Gastrocnemius medialis (tissue), 4 donors: ENCODE results near the gene EFCC1. TPM values are rescaled to one million over a fixed set of nuclear protein-coding genes. Genes with fewer than 3 reads are reported as not detected.

Experiments used
- ATAC-seq, 2 donors: fragments of 150-250 bp; one replicate each; pipeline ENCODE4 v1.9.1; 2016
- DNase-seq, 2 donors: peaks; one replicate each; pipeline ENCODE4 v3.0.0-alpha.2; 2019
- H3K27ac ChIP-seq, 4 donors: fragments of 200-600 bp; sonication (generic); 1 replicate in 1 of 4; 2 replicates in 3 of 4; pipeline ENCODE4 v1.5.1; 2016 to 2018; ENCODE audit warnings: mild to moderate bottlenecking in 2 of 4, moderate library complexity in 1 of 4
- H3K27me3 ChIP-seq, 3 donors: fragments of 200-600 bp; sonication (generic) in 2 of 3; 1 replicate in 1 of 3; 2 replicates in 2 of 3; pipeline versions ENCODE4 v1.5.1 to v1.6.0; 2016 to 2019; ENCODE audit warnings: mild to moderate bottlenecking in 1 of 3, moderate library complexity in 1 of 3
- H3K36me3 ChIP-seq, 2 donors: fragments of 200-600 bp; sonication (generic) in 1 of 2; one replicate each; pipeline ENCODE4 v1.5.1; 2017 to 2018
- H3K4me1 ChIP-seq, 2 donors: fragments of 200-600 bp; sonication (generic) in 1 of 2; one replicate each; pipeline ENCODE4 v1.5.1; 2016 to 2017; ENCODE audit warnings: mild to moderate bottlenecking in 2 of 2
- H3K4me3 ChIP-seq, 4 donors: fragments of 200-600 bp; sonication (generic) in 3 of 4; 1 replicate in 1 of 4; 2 replicates in 3 of 4; pipeline ENCODE4 v1.5.1; 2016 to 2019; ENCODE audit warnings: mild to moderate bottlenecking in 2 of 4
- H3K9me3 ChIP-seq, 3 donors: fragments of 200-600 bp; sonication (generic) in 2 of 3; 1 replicate in 1 of 3; 2 replicates in 2 of 3; pipeline ENCODE4 v1.5.1; 2016 to 2019
- CTCF ChIP-seq, 5 experiments: fragments of 450-650 bp in 3 of 5; fragments of 200-600 bp in 2 of 5; sonication (generic) in 2 of 5; IDR thresholded peaks in 4 of 5; conservative IDR thresholded peaks in 1 of 5; 1 replicate in 4 of 5; 2 replicates in 1 of 5; pipeline ENCODE4 v1.5.1; 2016 to 2019; ENCODE audit warnings: antibody characterized with exemption in 5 of 5, mild to moderate bottlenecking in 3 of 5, moderate library complexity in 3 of 5
- POLR2A ChIP-seq, 2 donors: fragments of 450-650 bp; IDR thresholded peaks; one replicate each; pipeline ENCODE4 v1.6.1; 2017; ENCODE audit warnings: antibody characterized with exemption in 2 of 2, mild to moderate bottlenecking in 2 of 2, moderate library complexity in 2 of 2
- in situ Hi-C, 4 donors: fragments of 200-750 bp; cut with MboI; loops; one replicate each; pipeline versions ENCODE4 v1.15.0 to v1.8.0; 2017; ENCODE audit warnings: low sequenced_read_pairs in 4 of 4
- intact Hi-C: fragments of 100-400 bp; cut with DNase I; formaldehyde crosslinking; loops from one replicate; pipeline ENCODE4 v1.15.1; 2023; ENCODE audit warnings: low total_unique reads
- total RNA-seq, 4 donors: library from RNA; depleted of rRNA; stranded (reverse); fragments of >200 nt; gene quantifications; one replicate each; pipeline versions ENCODE4 v1.1.0 to v1.2.3, GENCODE V29; 2016

The EFCC1 gene
- total RNA-seq, 4 donors from 2014 or later, result 0.26 to 1.2 (median 0.45) TPM

GRCh38 chr3:129058441-129059200 lies 57.5 kb downstream of the EFCC1 start:
- no peak for TF ChIP-seq POLR2A (IDR thresholded peaks at IDR 0.05)
- no peak for TF ChIP-seq CTCF (IDR thresholded peaks at IDR 0.05 in 4 of 5, conservative IDR thresholded peaks at IDR 0.05 in 1 of 5)
- no peak overlapping the region for H3K27ac ChIP-seq
- H3K4me3 ChIP-seq, result no peak overlapping the region
- intact Hi-C loops, result no loop called here
- H3K4me1 ChIP-seq, result peaks cover 0 to 2% of the 10 kb centered on the region in 2 donors
- H3K27me3 ChIP-seq, result no peaks in the 10 kb centered on the region
- no peaks in the 10 kb centered on the region for H3K36me3 ChIP-seq
- H3K9me3 ChIP-seq, result no peaks in the 10 kb centered on the region
- ATAC-seq (no peak), DNase-seq (no peak)
- in situ Hi-C loops, result loop anchor here in 1 of 4 donors (10.0 kb wide), 1 partner anchor 186 kb away; the partner anchor contains the start of gene COPG1

GRCh38 chr3:129059311-129059958 lies 58.3 kb downstream of the EFCC1 start:
- intact Hi-C loops, result no loop called here

GRCh38 chr3:129060276-129061022 lies 59.3 kb downstream of the EFCC1 start, which contains the start of gene GP9:
GP9 (plus strand) TSS chr3:129060779; CDS start chr3:129061740, 961 bp downstream.
- TF ChIP-seq POLR2A (IDR thresholded peaks at IDR 0.05) (no peak), CTCF (IDR thresholded peaks at IDR 0.05 in 4 of 5, conservative IDR thresholded peaks at IDR 0.05 in 1 of 5) (no peak)
- no peaks in the 10 kb centered on the region for H3K9me3 ChIP-seq
- DNase-seq, result no peak
- no peaks in the 10 kb centered on the region for H3K27me3 ChIP-seq
- no peaks in the 10 kb centered on the region for H3K4me1 ChIP-seq
- H3K4me3 ChIP-seq, result no peak within 1 kb of the TSS
- in situ Hi-C loops (no loop called here), intact Hi-C loops (no loop called here)
- ATAC-seq, result no peak
- no peaks in the 10 kb centered on the region for H3K36me3 ChIP-seq
- peak within 1 kb of the TSS in 3 of 4 donors; percentile 19 to 54 (median 38) for H3K27ac ChIP-seq

More at GRCh38 chr3:129059311-129059958, 58.3 kb downstream of the EFCC1 start:
- no peak for TF ChIP-seq POLR2A (IDR thresholded peaks at IDR 0.05)
- TF ChIP-seq CTCF (IDR thresholded peaks at IDR 0.05 in 4 of 5, conservative IDR thresholded peaks at IDR 0.05 in 1 of 5), result no peak
- no peak overlapping the region for H3K4me3 ChIP-seq
- no peaks in the 10 kb centered on the region for H3K9me3 ChIP-seq
- H3K4me1 ChIP-seq, result no peaks in the 10 kb centered on the region
- no peaks in the 10 kb centered on the region for H3K36me3 ChIP-seq
- H3K27ac ChIP-seq, result peak overlapping the region in 2 of 4 donors; percentile 24 to 54
- ATAC-seq (peak in 1 of 2 donors; percentile 23), DNase-seq (no peak)
- in situ Hi-C loops, result loop anchor here in 1 of 4 donors (10.0 kb wide), 1 partner anchor 185 kb away; the partner anchor contains the start of gene COPG1
- no peaks in the 10 kb centered on the region for H3K27me3 ChIP-seq

GRCh38 chr3:129061023-129061887 lies 60.2 kb downstream of the EFCC1 start:
- H3K27me3 ChIP-seq, result no peaks in the 10 kb centered on the region
- intact Hi-C loops, result no loop called here
- peak overlapping the region in 1 of 4 donors; percentile 54 for H3K27ac ChIP-seq
- in situ Hi-C loops, result no loop called here
- no peak for TF ChIP-seq POLR2A (IDR thresholded peaks at IDR 0.05)
- no peak for TF ChIP-seq CTCF (IDR thresholded peaks at IDR 0.05 in 4 of 5, conservative IDR thresholded peaks at IDR 0.05 in 1 of 5)
- no peaks in the 10 kb centered on the region for H3K36me3 ChIP-seq
- H3K4me3 ChIP-seq, result no peak overlapping the region
- H3K9me3 ChIP-seq, result no peaks in the 10 kb centered on the region
- no peak for DNase-seq
- no peaks in the 10 kb centered on the region for H3K4me1 ChIP-seq
- no peak for ATAC-seq
